HUES64 (cell line): ENCODE results near the gene ITGA8.
"Not testable (repeated sequence)": the region's sequence is repeated elsewhere in the genome, so short reads cannot be mapped to it uniquely, and the experiment has no call there.

ENCODE experiments used
- H3K27ac ChIP-seq: 2 replicates; pipeline ENCODE4 v1.7.0; 2013; ENCODE audit warnings: low read depth, low read length, inconsistent platforms
- H3K27me3 ChIP-seq: 2 replicates; pipeline ENCODE4 v1.6.1; 2013; ENCODE audit warnings: mild to moderate bottlenecking, low read length; ENCODE audit not compliant: insufficient read depth
- H3K36me3 ChIP-seq: 2 replicates; pipeline ENCODE4 v1.6.1; 2013; ENCODE audit warnings: mild to moderate bottlenecking, low read length; ENCODE audit not compliant: insufficient read depth
- H3K4me1 ChIP-seq: 2 replicates; pipeline ENCODE4 v1.6.1; 2013; ENCODE audit warnings: mild to moderate bottlenecking, low read length, moderate library complexity; ENCODE audit not compliant: insufficient read depth
- H3K4me3 ChIP-seq: 2 replicates; pipeline ENCODE4 v1.5.1; 2013; ENCODE audit warnings: mild to moderate bottlenecking, low read length, moderate library complexity
- H3K9ac ChIP-seq: 2 replicates; pipeline ENCODE4 v1.6.1; 2013; ENCODE audit warnings: mild to moderate bottlenecking, low read depth, low read length
- H3K9me3 ChIP-seq: 2 replicates; pipeline ENCODE4 v1.6.1; 2013; ENCODE audit warnings: low read depth, low read length; ENCODE audit not compliant: insufficient read depth
- WGBS: fragments of 150-250, 120-280 bp; methylation state at CpG from one replicate; pipeline ENCODE4 v1.1.7; 2013; ENCODE audit warnings: missing lambda C conversion rate; 5-methylcytosine and 5-hydroxymethylcytosine counted together

Gene ITGA8

GRCh38 chr10:15605740-15606369 is 113.9 kb downstream of the ITGA8 start:
- Histone ChIP-seq H3K9ac (no peak overlapping the region), H3K36me3 (no peaks in the 10 kb centered on the region), H3K27ac (no peak overlapping the region), H3K4me3 (no peak overlapping the region), H3K9me3 (no peaks in the 10 kb centered on the region), H3K4me1 (no peaks in the 10 kb centered on the region), H3K27me3 (no peaks in the 10 kb centered on the region)
- WGBS: 92% methylated on average over 6 of the region's 6 CpGs

- whole genome bisulfite sequencing: 96% methylated on average over 3 of the region's 3 CpGs
- no peak overlapping the region for H3K27ac ChIP-seq
- H3K9ac ChIP-seq: no peak overlapping the region
- no peaks in the 10 kb centered on the region for H3K27me3 ChIP-seq
- no peaks in the 10 kb centered on the region for H3K9me3 ChIP-seq
- H3K4me1 ChIP-seq: no peaks in the 10 kb centered on the region
- H3K36me3 ChIP-seq: no peaks in the 10 kb centered on the region
- no peak overlapping the region for H3K4me3 ChIP-seq
These were observed 116.2 kb downstream of the ITGA8 start for GRCh38 chr10:15603446-15604011.

GRCh38 chr10:15601819-15602218 is 117.9 kb downstream of the ITGA8 start:
- H3K27me3 ChIP-seq: no peaks in the 10 kb centered on the region
- no peaks in the 10 kb centered on the region for H3K9me3 ChIP-seq
- 97% methylated on average over 1 of the region's 1 CpG for WGBS
- no peak overlapping the region for H3K9ac ChIP-seq
- H3K4me1 ChIP-seq: peaks cover under 1% of the 10 kb centered on the region; the same call in 1 of the 2 replicates
- H3K36me3 ChIP-seq: no peaks in the 10 kb centered on the region
- H3K27ac ChIP-seq: no peak overlapping the region
- no peak overlapping the region for H3K4me3 ChIP-seq

DNA sequence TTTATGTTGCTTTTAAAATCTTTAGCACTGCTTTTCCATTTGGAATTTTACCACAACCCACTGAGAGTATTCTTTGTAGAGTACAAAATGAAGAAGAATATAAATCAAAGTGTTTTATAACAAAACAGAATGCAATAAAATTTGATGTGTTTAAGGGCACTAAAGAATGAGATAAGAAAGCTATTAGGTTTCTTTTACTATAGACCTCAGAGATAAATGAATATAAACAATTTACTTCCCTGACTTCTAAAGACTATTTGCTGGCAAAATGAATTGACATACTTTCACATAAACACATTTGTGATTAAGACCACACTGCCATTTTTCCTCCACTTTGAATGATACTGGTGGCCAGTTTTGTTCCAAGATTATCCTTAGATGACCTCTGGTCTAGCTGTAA is 124.5 kb downstream of the ITGA8 start:
- H3K9ac ChIP-seq: no peak overlapping the region
- peaks cover 7% of the 10 kb centered on the region; the same call in 1 of the 2 replicates for H3K4me1 ChIP-seq
- no peak overlapping the region for H3K4me3 ChIP-seq
- no peaks in the 10 kb centered on the region for H3K36me3 ChIP-seq
- no peaks in the 10 kb centered on the region for H3K27me3 ChIP-seq
- H3K27ac ChIP-seq: no peak overlapping the region
- peaks cover 5% of the 10 kb centered on the region; the same call in 1 of the 2 replicates for H3K9me3 ChIP-seq

DNA sequence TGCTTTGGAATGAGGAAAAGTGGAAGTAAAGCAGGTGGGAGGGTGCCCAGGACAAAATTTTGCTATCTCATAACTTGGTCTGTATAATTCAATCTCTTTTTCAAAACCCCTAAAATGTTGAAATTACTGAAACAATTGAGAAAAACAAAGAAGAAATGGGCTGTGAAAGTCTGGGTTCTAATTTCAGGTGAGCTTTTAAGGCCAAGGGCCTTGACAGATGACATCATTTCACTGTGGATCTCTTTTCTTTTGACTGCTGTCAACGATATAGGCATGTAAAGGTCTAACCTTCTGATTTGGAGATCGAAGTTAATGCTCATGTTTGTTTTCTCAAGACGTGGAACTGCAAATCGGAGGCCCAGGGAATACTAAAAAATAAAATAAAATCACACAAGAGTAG is 127.8 kb downstream of the ITGA8 start:
- Histone ChIP-seq H3K27me3 (no peaks in the 10 kb centered on the region), H3K36me3 (no peaks in the 10 kb centered on the region), H3K27ac (no peak overlapping the region), H3K4me1 (peaks cover 7% of the 10 kb centered on the region; the same call in 1 of the 2 replicates), H3K9ac (no peak overlapping the region), H3K9me3 (peaks cover 5% of the 10 kb centered on the region; the same call in 1 of the 2 replicates), H3K4me3 (no peak overlapping the region)
- 92% methylated on average over 4 of the region's 4 CpGs for WGBS

GRCh38 chr10:15591431-15591830 is 128.3 kb downstream of the ITGA8 start:
- WGBS: 99% methylated on average over 2 of the region's 2 CpGs
- Histone ChIP-seq H3K4me1 (peaks cover 2% of the 10 kb centered on the region; the same call in 1 of the 2 replicates), H3K36me3 (no peaks in the 10 kb centered on the region), H3K4me3 (no peak overlapping the region), H3K27me3 (no peaks in the 10 kb centered on the region), H3K27ac (no peak overlapping the region), H3K9ac (no peak overlapping the region), H3K9me3 (peaks cover 5% of the 10 kb centered on the region; the same call in 1 of the 2 replicates)

GRCh38 chr10:15588635-15589508 is 130.8 kb downstream of the ITGA8 start:
- H3K4me1 ChIP-seq: no peaks in the 10 kb centered on the region
- no peak overlapping the region for H3K4me3 ChIP-seq
- H3K36me3 ChIP-seq: no peaks in the 10 kb centered on the region
- H3K27ac ChIP-seq: no peak overlapping the region
- 85% methylated on average over 6 of the region's 9 CpGs for WGBS
- H3K27me3 ChIP-seq: no peaks in the 10 kb centered on the region
- peaks cover 5% of the 10 kb centered on the region; the same call in 1 of the 2 replicates for H3K9me3 ChIP-seq
- H3K9ac ChIP-seq: no peak overlapping the region

DNA sequence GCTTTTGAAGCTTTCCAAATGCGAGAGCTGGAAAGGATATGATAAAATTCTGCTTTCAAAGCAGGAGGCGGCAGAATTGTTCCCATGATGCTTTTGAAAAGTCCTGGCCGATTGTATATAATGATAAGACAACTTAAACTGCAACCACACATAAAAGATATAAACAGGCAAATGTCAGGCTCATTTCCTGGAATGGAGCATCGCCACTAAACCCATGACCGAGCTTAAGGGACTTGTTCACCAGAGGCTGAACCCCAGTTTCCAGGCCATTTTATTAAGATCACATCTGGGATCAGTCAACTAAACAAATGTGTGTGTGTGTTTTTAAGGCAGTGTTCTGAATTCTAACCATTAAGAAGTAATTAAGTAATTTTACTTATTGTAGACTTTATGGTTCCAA is 131.6 kb downstream of the ITGA8 start:
- Histone ChIP-seq H3K27ac (no peak overlapping the region), H3K9ac (no peak overlapping the region), H3K4me3 (no peak overlapping the region), H3K36me3 (no peaks in the 10 kb centered on the region), H3K27me3 (no peaks in the 10 kb centered on the region), H3K4me1 (no peaks in the 10 kb centered on the region), H3K9me3 (peaks cover 5% of the 10 kb centered on the region; the same call in 1 of the 2 replicates)
- WGBS: 98% methylated on average over 5 of the region's 5 CpGs

DNA sequence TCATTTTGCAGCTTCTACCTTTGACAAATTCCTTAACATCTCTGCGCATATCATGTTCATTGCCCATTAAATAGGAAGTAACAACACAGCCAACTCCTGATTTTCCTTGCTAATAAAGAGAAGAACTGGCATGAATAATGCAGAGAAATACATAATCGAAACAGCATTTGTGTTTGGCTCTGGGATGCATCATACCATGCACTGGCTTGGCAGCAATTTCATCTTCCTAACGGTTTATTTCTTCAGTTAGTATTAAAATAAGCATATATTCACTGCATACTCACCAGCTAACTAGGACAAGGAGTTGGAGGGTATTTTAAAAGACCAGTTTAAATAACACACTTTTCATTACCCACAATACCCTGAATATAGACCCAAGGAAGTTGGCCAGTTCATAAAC is 132.5 kb downstream of the ITGA8 start:
- no peak overlapping the region for H3K4me3 ChIP-seq
- WGBS: 100% methylated on average over 3 of the region's 3 CpGs

DNA sequence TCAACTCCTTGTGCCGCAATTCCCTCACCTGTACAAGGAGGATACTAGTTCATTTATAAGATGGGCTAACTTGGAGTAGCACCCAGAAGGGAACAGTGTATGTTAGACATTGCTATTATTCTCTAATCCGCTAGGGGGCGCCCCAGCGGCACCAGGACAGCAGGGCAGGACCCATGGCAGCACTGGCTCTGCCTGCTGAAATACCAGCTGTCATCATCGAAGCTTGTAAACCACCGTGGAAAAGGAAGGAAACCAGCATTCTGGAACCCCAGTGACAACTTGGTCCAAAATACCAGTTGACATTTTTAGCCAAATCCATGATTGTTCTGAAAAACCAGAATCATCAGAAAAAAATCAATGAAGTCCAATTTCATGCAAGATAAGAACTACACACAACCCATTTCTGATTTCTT is 134.4 kb downstream of the ITGA8 start:
- peaks cover 4% of the 10 kb centered on the region; the same call in 1 of the 2 replicates for H3K9me3 ChIP-seq
- H3K4me1 ChIP-seq: no peaks in the 10 kb centered on the region
- no peaks in the 10 kb centered on the region for H3K27me3 ChIP-seq
- WGBS: 24% methylated on average over 6 of the region's 6 CpGs
- no peak overlapping the region for H3K9ac ChIP-seq
- no peak overlapping the region for H3K27ac ChIP-seq
- H3K4me3 ChIP-seq: no peak overlapping the region
- H3K36me3 ChIP-seq: no peaks in the 10 kb centered on the region

More for the DNA sequence above, 132.5 kb downstream of the ITGA8 start:
- Histone ChIP-seq H3K27ac (no peak overlapping the region), H3K9me3 (peaks cover 5% of the 10 kb centered on the region; the same call in 1 of the 2 replicates), H3K9ac (no peak overlapping the region), H3K27me3 (no peaks in the 10 kb centered on the region), H3K4me1 (no peaks in the 10 kb centered on the region), H3K36me3 (no peaks in the 10 kb centered on the region)

DNA sequence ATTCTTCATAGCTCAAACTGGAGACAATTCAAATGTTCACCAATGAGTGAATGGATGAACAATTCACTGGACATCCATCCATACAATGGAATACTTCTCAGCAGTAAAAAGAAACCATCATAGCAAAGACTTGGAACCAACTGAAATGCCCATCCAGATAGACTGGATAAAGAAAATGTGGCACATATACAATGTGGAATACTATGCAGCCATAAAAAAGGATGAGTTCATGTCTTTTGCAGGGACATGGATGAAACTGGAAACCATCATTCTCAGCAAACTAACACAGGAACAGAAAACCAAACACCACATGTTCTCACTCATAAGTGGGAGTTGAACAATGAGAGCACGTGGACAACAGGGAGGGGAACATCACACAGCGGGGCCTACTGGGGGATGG is 136.8 kb downstream of the ITGA8 start:
- not testable (repeated sequence) for H3K36me3 ChIP-seq, H3K4me1 ChIP-seq, H3K9me3 ChIP-seq, H3K4me3 ChIP-seq, H3K27ac ChIP-seq, H3K9ac ChIP-seq, H3K27me3 ChIP-seq
- 100% methylated on average over 2 of the region's 2 CpGs for WGBS
